ENCODE measurements around the gene ZNF333.
"Not testable (repeated sequence)": the region's sequence is repeated elsewhere in the genome, so short reads cannot be mapped to it uniquely, and the experiment has no call there.

The ZNF333 gene

GRCh38 chr19:14770136-14770535, 80.3 kb downstream of the ZNF333 start:
- no peak for DNase-seq

GRCh38 chr19:14770944-14771839, 81.3 kb downstream of the ZNF333 start:
- peak; percentile 63 for DNase-seq

- DNase-seq = no peak
Measured at GRCh38 chr19:14772467-14772866, 82.6 kb downstream of the ZNF333 start.

GRCh38 chr19:14772995-14773394, 83.1 kb downstream of the ZNF333 start:
- no peak for DNase-seq

- DNase-seq = not testable (repeated sequence)
Measured at GRCh38 chr19:14773722-14774121, 83.9 kb downstream of the ZNF333 start.

GRCh38 chr19:14774373-14774772, 84.5 kb downstream of the ZNF333 start:
- DNase-seq = no peak

GRCh38 chr19:14775326-14775725, 85.5 kb downstream of the ZNF333 start:
- DNase-seq = not testable (repeated sequence)

- DNase-seq = no peak
Measured at GRCh38 chr19:14775869-14776586, 86.2 kb downstream of the ZNF333 start.

- DNase-seq = not testable (repeated sequence)
Measured at GRCh38 chr19:14777645-14778044, 87.8 kb downstream of the ZNF333 start.

- not testable (repeated sequence) for DNase-seq
Measured at GRCh38 chr19:14778110-14778845, 88.4 kb downstream of the ZNF333 start, which contains the start of gene ADGRE2. ADGRE2 (minus strand) TSS chr19:14778560; CDS start chr19:14776756, 1,804 bp downstream.

- no peak for DNase-seq
Measured at GRCh38 chr19:14779151-14779550, 89.3 kb downstream of the ZNF333 start.

- DNase-seq = not testable (repeated sequence)
Measured at GRCh38 chr19:14780622-14781225, 90.9 kb downstream of the ZNF333 start.

GRCh38 chr19:14781713-14782536, 92.1 kb downstream of the ZNF333 start:
- DNase-seq = not testable (repeated sequence)

GRCh38 chr19:14782626-14783409, 93.0 kb downstream of the ZNF333 start:
- no peak for DNase-seq
